GM23248 (cell line): Measurements from ENCODE around the gene INPP5D. TPM values are rescaled to one million over a fixed set of nuclear protein-coding genes. Genes with fewer than 3 reads are reported as not detected.

ENCODE experiments used
- DNase-seq: peaks from one replicate; pipeline ENCODE4 v3.0.0-alpha.2; 2015
- H2AFZ ChIP-seq: fragments of 200-600 bp; sonication (generic); 2 replicates; pipeline ENCODE4 v1.6.1; 2016; ENCODE audit warnings: antibody characterized with exemption
- H3F3A ChIP-seq: fragments of 200-600 bp; sonication (generic); 2 replicates; pipeline ENCODE4 v1.6.1; 2016; ENCODE audit warnings: mild to moderate bottlenecking, antibody characterized with exemption, mixed run types; ENCODE audit not compliant: insufficient read depth
- H3K27ac ChIP-seq: fragments of 200-600 bp; sonication (generic); 2 replicates; pipeline ENCODE4 v1.5.1; 2016; ENCODE audit warnings: mild to moderate bottlenecking
- H3K27me3 ChIP-seq: fragments of 200-600 bp; sonication (generic); replicated peaks from 2 replicates; pipeline ENCODE4 v1.6.1; 2016; ENCODE audit warnings: mild to moderate bottlenecking; ENCODE audit not compliant: insufficient read depth
- H3K36me3 ChIP-seq: fragments of 200-600 bp; sonication (generic); 2 replicates; pipeline ENCODE4 v1.6.1; 2016; ENCODE audit warnings: low read depth, mild to moderate bottlenecking
- H3K4me1 ChIP-seq: fragments of 200-600 bp; sonication (generic); 2 replicates; pipeline ENCODE4 v1.6.1; 2016; ENCODE audit warnings: mild to moderate bottlenecking; ENCODE audit not compliant: insufficient read depth
- H3K4me2 ChIP-seq: fragments of 200-600 bp; sonication (generic); one replicate; pipeline ENCODE4 v1.6.1; 2016; ENCODE audit warnings: mild to moderate bottlenecking; ENCODE audit not compliant: unreplicated experiment
- H3K4me3 ChIP-seq: fragments of 200-600 bp; sonication (generic); 2 replicates; pipeline ENCODE4 v1.5.1; 2016; ENCODE audit warnings: mild to moderate bottlenecking
- H3K79me2 ChIP-seq: fragments of 200-600 bp; sonication (generic); 2 replicates; pipeline ENCODE4 v1.6.1; 2016; ENCODE audit warnings: mild to moderate bottlenecking; ENCODE audit not compliant: insufficient read depth
- H3K9ac ChIP-seq: fragments of 200-600 bp; sonication (generic); 2 replicates; pipeline ENCODE4 v1.6.1; 2016; ENCODE audit warnings: mild to moderate bottlenecking
- H3K9me2 ChIP-seq: fragments of 200-600 bp; sonication (generic); 2 replicates; pipeline ENCODE4 v1.6.1; 2016; ENCODE audit warnings: mixed run types, mild to moderate bottlenecking, moderate library complexity; ENCODE audit not compliant: insufficient read depth
- H3K9me3 ChIP-seq: fragments of 200-600 bp; sonication (generic); one replicate; pipeline ENCODE4 v1.6.1; 2017; ENCODE audit warnings: low read depth
- H4K20me1 ChIP-seq: fragments of 200-600 bp; sonication (generic); 2 replicates; pipeline ENCODE4 v1.6.0; 2016; ENCODE audit not compliant: insufficient read depth
- EZH2 ChIP-seq: fragments of 200-600 bp; sonication (generic); IDR thresholded peaks from 2 replicates; pipeline ENCODE4 v1.6.1; 2018; ENCODE audit warnings: antibody characterized with exemption, mild to moderate bottlenecking; ENCODE audit not compliant: insufficient read depth, poor library complexity, severe bottlenecking
- EZH2phosphoT487 ChIP-seq: fragments of 200-600 bp; sonication (generic); IDR thresholded peaks from 2 replicates; pipeline ENCODE4 v1.6.1; 2018; ENCODE audit warnings: antibody characterized with exemption, moderate library complexity, mild to moderate bottlenecking, low read depth; ENCODE audit not compliant: insufficient read depth
- WGBS, 2 experiments: methylation state at CpG; one replicate each; pipeline ENCODE4 v1.1.6; 2015 to 2017; ENCODE audit warnings: low lambda C conversion rate in 2 of 2, low coverage in 1 of 2; ENCODE audit errors: missing lambda C conversion rate in 2 of 2; 5-methylcytosine and 5-hydroxymethylcytosine counted together
- in situ Hi-C: fragments of 300-500 bp; cut with MboI; formaldehyde crosslinking; loops from 2 replicates; pipeline ENCODE4 v1.15.0; 2020
- polyA plus RNA-seq: library from polyadenylated mRNA; unstranded; fragments of >200 nt; fragmentation: Nextera tagmentation; extraction: Ambion mirVana; gene quantifications from 2 replicates; pipeline ENCODE4 v1.2.1, GENCODE V29; 2016
- total RNA-seq: library from RNA; depleted of rRNA; stranded (reverse); fragments of >200 nt; shearing (Covaris generic); gene quantifications from 2 replicates; pipeline ENCODE4 v1.2.3, GENCODE V29; 2014

INPP5D gene
- total and polyA plus RNA-seq, 2 experiments from 2014 or later: 0.23 TPM; not detected in 1

DNA sequence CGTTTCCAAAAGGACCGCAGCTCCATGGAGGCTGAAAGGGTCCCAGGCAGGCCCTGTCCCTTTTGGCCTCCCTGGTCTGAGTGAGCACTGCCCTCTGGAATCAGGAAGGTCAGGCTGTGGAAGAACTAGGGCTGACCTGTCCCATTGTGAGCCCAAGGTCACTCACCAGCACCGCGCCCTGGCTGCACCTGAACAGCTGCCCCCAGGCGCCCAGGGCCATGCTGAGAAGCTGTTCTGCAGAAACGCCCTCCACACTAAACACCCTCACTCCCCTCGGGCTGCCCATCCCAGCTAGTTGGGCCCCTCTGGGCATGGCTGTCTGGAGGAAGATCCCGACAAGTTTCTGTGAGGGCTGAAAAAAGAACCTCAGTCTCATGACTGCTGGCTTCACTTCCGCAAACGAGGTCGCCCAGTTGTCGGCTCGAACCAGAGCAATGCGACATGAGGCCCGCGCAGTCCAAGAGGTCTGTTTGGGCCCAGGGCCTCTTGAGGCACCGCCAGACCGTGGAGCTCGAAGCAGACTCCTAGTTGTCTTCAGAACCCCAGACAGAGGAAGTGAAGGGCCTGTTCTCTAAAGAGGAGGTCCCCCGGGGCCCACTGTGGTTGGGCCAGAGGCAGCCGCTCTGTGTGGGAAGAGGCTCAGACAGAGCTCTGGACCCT is 64.4 kb downstream of the INPP5D start:
- TF ChIP-seq EZH2phosphoT487 (no peak), EZH2 (no peak)
- Histone ChIP-seq H3K4me1 (no peaks in the 10 kb centered on the region), H3F3A (no peaks in the 10 kb centered on the region), H3K79me2 (no peaks in the 10 kb centered on the region), H3K36me3 (no peaks in the 10 kb centered on the region), H2AFZ (no peak overlapping the region), H3K27ac (no peak overlapping the region), H3K4me2 (no peak overlapping the region), H3K9me3 (no peaks in the 10 kb centered on the region), H3K4me3 (no peak overlapping the region), H3K9ac (no peak overlapping the region), H4K20me1 (no peaks in the 10 kb centered on the region), H3K9me2 (no peaks in the 10 kb centered on the region), H3K27me3 (peaks cover 8% of the 10 kb centered on the region)
- in situ Hi-C loops: no loop called here
- WGBS, 2 experiments: 75 to 77% methylated on average over 20 to 21 of the region's 21 CpGs
- DNase-seq: no peak

DNA sequence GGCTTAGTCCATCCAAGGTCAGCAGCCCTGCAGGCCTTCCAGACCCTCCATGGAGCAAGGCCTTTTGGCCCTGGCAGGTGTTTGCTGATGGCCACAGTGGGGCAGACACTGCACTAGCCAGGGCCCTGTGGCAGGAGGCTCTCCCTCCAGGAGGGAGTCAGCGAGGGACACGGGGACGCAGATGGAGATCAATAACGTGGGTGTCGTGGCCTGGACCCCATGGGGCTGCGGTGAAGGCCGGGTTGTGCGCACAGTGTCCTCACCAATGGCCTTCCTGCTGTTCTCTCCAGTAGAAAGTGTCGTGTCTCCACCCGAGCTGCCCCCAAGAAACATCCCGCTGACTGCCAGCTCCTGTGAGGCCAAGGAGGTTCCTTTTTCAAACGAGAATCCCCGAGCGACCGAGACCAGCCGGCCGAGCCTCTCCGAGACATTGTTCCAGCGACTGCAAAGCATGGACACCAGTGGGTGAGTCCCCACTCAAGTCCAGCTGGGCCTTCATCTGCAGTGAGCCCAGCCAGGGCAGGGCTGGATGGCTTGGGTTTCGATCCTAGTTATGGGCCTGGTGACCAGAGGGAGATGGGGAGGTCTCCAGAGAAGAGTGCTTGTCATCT is 65.4 kb downstream of the INPP5D start:
- TF ChIP-seq EZH2 (no peak), EZH2phosphoT487 (no peak)
- in situ Hi-C loops: no loop called here
- H3K9me3 ChIP-seq: no peaks in the 10 kb centered on the region
- H3K9me2 ChIP-seq: no peaks in the 10 kb centered on the region
- H2AFZ ChIP-seq: no peak overlapping the region
- H4K20me1 ChIP-seq: no peaks in the 10 kb centered on the region
- no peak overlapping the region for H3K27ac ChIP-seq
- 63 to 73% methylated on average over 17 to 20 of the region's 20 CpGs for WGBS, 2 experiments
- H3K27me3 ChIP-seq: peaks cover 12% of the 10 kb centered on the region
- no peak overlapping the region for H3K9ac ChIP-seq
- no peak for DNase-seq
- H3K4me2 ChIP-seq: no peak overlapping the region
- no peaks in the 10 kb centered on the region for H3F3A ChIP-seq
- H3K4me1 ChIP-seq: no peaks in the 10 kb centered on the region
- no peaks in the 10 kb centered on the region for H3K79me2 ChIP-seq
- no peaks in the 10 kb centered on the region for H3K36me3 ChIP-seq
- H3K4me3 ChIP-seq: no peak overlapping the region

DNA sequence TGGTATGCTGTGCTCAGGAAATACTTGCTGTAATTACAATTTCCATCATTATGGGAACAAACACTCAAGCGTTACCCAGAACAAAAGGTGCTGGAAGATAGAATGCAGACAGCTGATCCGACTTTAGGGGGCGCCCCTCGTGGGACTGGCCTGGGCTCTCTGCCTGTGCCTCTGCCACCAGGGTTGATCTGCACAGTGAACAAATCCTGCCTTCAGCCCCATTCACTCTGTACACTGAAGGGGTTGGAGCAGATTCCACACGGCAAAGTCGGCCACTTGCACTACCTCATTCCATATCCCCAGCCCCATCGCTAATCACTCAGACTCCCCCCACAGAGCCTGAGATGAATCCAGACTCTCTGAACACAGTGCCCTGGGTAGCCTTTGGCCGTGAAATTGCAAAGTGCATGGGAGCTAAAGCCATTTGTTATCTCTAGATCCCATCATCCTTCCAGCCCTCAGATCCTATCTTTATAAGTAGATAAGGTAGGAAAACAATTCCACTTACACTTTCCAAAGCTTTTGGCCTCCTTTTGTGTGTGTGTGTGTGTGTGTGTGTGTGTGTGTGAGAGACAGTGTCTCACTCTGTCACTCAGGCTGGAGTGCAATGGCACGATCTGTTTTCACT is 69.3 kb downstream of the INPP5D start:
- H3K4me3 ChIP-seq: no peak overlapping the region
- no peak overlapping the region for H3K9ac ChIP-seq
- H3K79me2 ChIP-seq: no peaks in the 10 kb centered on the region
- in situ Hi-C loops: no loop called here
- no peaks in the 10 kb centered on the region for H3K9me2 ChIP-seq
- no peaks in the 10 kb centered on the region for H3K4me1 ChIP-seq
- DNase-seq: no peak
- no peaks in the 10 kb centered on the region for H4K20me1 ChIP-seq
- no peak overlapping the region for H3K27ac ChIP-seq
- H3K4me2 ChIP-seq: no peak overlapping the region
- H3K36me3 ChIP-seq: no peaks in the 10 kb centered on the region
- no peak for TF ChIP-seq EZH2phosphoT487
- H3K27me3 ChIP-seq: peaks cover 36% of the 10 kb centered on the region
- H2AFZ ChIP-seq: no peak overlapping the region
- H3F3A ChIP-seq: no peaks in the 10 kb centered on the region
- WGBS, 2 experiments: 41 to 46% methylated on average over 9 of the region's 9 CpGs
- no peaks in the 10 kb centered on the region for H3K9me3 ChIP-seq

DNA sequence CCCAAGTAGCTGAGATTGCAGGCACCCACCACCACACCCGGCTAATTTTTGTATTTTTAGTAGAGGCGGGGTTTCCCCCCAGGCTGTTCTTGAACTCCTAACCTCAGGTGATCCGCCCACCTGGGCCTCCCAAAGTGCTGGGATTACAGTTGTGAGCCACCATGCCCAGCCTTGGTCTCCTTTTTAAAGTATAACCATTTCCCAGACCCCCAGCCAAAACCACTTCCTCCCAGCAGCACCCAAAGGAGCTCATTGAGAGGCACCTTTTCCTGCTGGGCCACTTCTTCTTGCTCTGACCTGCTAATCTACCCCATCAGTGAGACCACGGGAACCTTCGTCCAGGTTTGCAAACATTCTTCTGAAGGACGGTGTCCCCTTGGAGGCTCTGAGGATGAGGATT is 69.9 kb downstream of the INPP5D start:
- Histone ChIP-seq H2AFZ (no peak overlapping the region), H3K4me2 (no peak overlapping the region), H3K4me1 (no peaks in the 10 kb centered on the region), H3K9me3 (no peaks in the 10 kb centered on the region), H3K9me2 (no peaks in the 10 kb centered on the region), H4K20me1 (no peaks in the 10 kb centered on the region), H3K9ac (no peak overlapping the region), H3K79me2 (no peaks in the 10 kb centered on the region), H3K36me3 (no peaks in the 10 kb centered on the region), H3F3A (no peaks in the 10 kb centered on the region), H3K27ac (no peak overlapping the region), H3K4me3 (no peak overlapping the region), H3K27me3 (peaks cover 36% of the 10 kb centered on the region)
- WGBS, 2 experiments: 70 to 72% methylated on average over 6 of the region's 6 CpGs
- in situ Hi-C loops: no loop called here
- TF ChIP-seq EZH2 (no peak), EZH2phosphoT487 (no peak)
- DNase-seq: no peak
